Gastrocnemius medialis (tissue), 4 donors: ENCODE results near the gene PCCB. TPM values are rescaled to one million over a fixed set of nuclear protein-coding genes. Genes with fewer than 3 reads are reported as not detected.

Source experiments
- ATAC-seq, 2 donors: fragments of 150-250 bp; one replicate each; pipeline ENCODE4 v1.9.1; 2016
- DNase-seq, 2 donors: peaks; one replicate each; pipeline ENCODE4 v3.0.0-alpha.2; 2019
- H3K27ac ChIP-seq, 4 donors: fragments of 200-600 bp; sonication (generic); 1 replicate in 1 of 4; 2 replicates in 3 of 4; pipeline ENCODE4 v1.5.1; 2016 to 2018; ENCODE audit warnings: mild to moderate bottlenecking in 2 of 4, moderate library complexity in 1 of 4
- H3K27me3 ChIP-seq, 3 donors: fragments of 200-600 bp; sonication (generic) in 2 of 3; 1 replicate in 1 of 3; 2 replicates in 2 of 3; pipeline versions ENCODE4 v1.5.1 to v1.6.0; 2016 to 2019; ENCODE audit warnings: mild to moderate bottlenecking in 1 of 3, moderate library complexity in 1 of 3
- H3K36me3 ChIP-seq, 2 donors: fragments of 200-600 bp; sonication (generic) in 1 of 2; one replicate each; pipeline ENCODE4 v1.5.1; 2017 to 2018
- H3K4me1 ChIP-seq, 2 donors: fragments of 200-600 bp; sonication (generic) in 1 of 2; one replicate each; pipeline ENCODE4 v1.5.1; 2016 to 2017; ENCODE audit warnings: mild to moderate bottlenecking in 2 of 2
- H3K4me3 ChIP-seq, 4 donors: fragments of 200-600 bp; sonication (generic) in 3 of 4; 1 replicate in 1 of 4; 2 replicates in 3 of 4; pipeline ENCODE4 v1.5.1; 2016 to 2019; ENCODE audit warnings: mild to moderate bottlenecking in 2 of 4
- H3K9me3 ChIP-seq, 3 donors: fragments of 200-600 bp; sonication (generic) in 2 of 3; 1 replicate in 1 of 3; 2 replicates in 2 of 3; pipeline ENCODE4 v1.5.1; 2016 to 2019
- POLR2A ChIP-seq, 2 donors: fragments of 450-650 bp; IDR thresholded peaks; one replicate each; pipeline ENCODE4 v1.6.1; 2017; ENCODE audit warnings: antibody characterized with exemption in 2 of 2, mild to moderate bottlenecking in 2 of 2, moderate library complexity in 2 of 2
- in situ Hi-C, 4 donors: fragments of 200-750 bp; cut with MboI; loops; one replicate each; pipeline versions ENCODE4 v1.15.0 to v1.8.0; 2017; ENCODE audit warnings: low sequenced_read_pairs in 4 of 4
- intact Hi-C: fragments of 100-400 bp; cut with DNase I; formaldehyde crosslinking; loops from one replicate; pipeline ENCODE4 v1.15.1; 2023; ENCODE audit warnings: low total_unique reads
- total RNA-seq, 4 donors: library from RNA; depleted of rRNA; stranded (reverse); fragments of >200 nt; gene quantifications; one replicate each; pipeline versions ENCODE4 v1.1.0 to v1.2.3, GENCODE V29; 2016
- TF ChIP-seq, protein P1 (sequence below), 5 experiments: fragments of 450-650 bp in 3 of 5; fragments of 200-600 bp in 2 of 5; sonication (generic) in 2 of 5; IDR thresholded peaks in 4 of 5; conservative IDR thresholded peaks in 1 of 5; 1 replicate in 4 of 5; 2 replicates in 1 of 5; pipeline ENCODE4 v1.5.1; 2016 to 2019; ENCODE audit warnings: antibody characterized with exemption in 5 of 5, mild to moderate bottlenecking in 3 of 5, moderate library complexity in 3 of 5

PCCB gene
- total RNA-seq, 4 donors from 2014 or later: 29.8 to 41.4 (median 37.9) TPM

DNA sequence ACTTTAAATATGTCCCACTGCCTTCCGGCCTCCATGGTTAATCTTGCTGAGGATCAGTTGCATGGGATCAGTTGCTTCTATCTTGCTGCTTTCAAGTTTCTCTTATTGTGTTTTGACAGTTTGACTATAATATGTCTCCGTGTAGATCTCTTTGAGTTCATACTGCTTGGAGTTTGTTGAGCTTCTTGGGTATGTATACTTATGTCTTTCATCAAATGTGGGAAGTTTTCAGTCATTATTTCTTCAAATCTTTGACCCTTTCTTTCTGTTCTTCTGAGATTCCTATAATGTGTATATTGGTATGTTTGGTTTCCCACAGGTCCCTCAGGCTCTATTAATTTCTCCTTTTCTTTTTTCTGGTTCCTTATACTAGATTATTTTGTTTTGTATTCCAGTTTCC, 30.8 kb downstream of the PCCB start:
- H3K4me1 ChIP-seq: peaks cover 29 to 31% of the 10 kb centered on the region in 2 donors
- in situ Hi-C loops: no loop called here
- DNase-seq (no peak), ATAC-seq (no peak)
- H3K27me3 ChIP-seq: no peaks in the 10 kb centered on the region
- no peak overlapping the region for H3K4me3 ChIP-seq
- H3K36me3 ChIP-seq: peaks cover 0 to 22% of the 10 kb centered on the region in 2 donors
- peaks cover 0 to 9% (median 0%) of the 10 kb centered on the region in 3 donors for H3K9me3 ChIP-seq
- TF ChIP-seq, protein P1, sequence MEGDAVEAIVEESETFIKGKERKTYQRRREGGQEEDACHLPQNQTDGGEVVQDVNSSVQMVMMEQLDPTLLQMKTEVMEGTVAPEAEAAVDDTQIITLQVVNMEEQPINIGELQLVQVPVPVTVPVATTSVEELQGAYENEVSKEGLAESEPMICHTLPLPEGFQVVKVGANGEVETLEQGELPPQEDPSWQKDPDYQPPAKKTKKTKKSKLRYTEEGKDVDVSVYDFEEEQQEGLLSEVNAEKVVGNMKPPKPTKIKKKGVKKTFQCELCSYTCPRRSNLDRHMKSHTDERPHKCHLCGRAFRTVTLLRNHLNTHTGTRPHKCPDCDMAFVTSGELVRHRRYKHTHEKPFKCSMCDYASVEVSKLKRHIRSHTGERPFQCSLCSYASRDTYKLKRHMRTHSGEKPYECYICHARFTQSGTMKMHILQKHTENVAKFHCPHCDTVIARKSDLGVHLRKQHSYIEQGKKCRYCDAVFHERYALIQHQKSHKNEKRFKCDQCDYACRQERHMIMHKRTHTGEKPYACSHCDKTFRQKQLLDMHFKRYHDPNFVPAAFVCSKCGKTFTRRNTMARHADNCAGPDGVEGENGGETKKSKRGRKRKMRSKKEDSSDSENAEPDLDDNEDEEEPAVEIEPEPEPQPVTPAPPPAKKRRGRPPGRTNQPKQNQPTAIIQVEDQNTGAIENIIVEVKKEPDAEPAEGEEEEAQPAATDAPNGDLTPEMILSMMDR (IDR thresholded peaks at IDR 0.05 in 4 of 5, conservative IDR thresholded peaks at IDR 0.05 in 1 of 5): no peak
- TF ChIP-seq POLR2A (IDR thresholded peaks at IDR 0.05): no peak
- no peak overlapping the region for H3K27ac ChIP-seq
- intact Hi-C loops: no loop called here

DNA sequence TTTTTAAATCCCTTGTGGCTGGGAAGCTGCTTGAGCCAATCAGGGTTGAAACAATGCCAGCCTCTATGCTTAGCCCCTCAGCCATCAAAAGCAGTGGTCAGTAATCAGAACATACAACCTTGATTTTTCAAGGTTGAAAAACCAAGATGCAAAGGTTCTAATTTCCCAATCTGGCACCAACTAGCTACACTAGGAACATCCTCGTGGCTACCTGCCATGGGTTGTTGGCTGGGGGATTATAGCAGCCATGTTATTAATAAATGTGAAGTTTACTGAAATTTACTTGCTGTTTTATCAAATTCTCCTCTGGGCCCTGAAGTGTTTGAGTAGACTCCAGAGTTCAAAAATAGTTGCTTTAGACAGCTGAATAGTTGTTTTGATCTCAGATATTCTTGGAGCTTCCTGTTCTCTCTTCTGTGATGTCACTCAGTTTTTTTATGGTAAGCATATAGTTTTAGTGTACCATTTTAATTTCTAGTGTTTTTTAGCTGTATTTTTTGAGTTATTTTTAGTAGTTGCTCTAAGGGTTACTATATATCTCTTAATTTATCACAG, 31.9 kb downstream of the PCCB start:
- in situ Hi-C loops (no loop called here), intact Hi-C loops (no loop called here)
- Histone ChIP-seq H3K4me3 (no peak overlapping the region), H3K36me3 (peaks cover 0 to 28% of the 10 kb centered on the region in 2 donors), H3K9me3 (peaks cover 0 to 9% (median 0%) of the 10 kb centered on the region in 3 donors), H3K27ac (peak overlapping the region in 1 of 4 donors; percentile 24), H3K27me3 (no peaks in the 10 kb centered on the region), H3K4me1 (peaks cover 19 to 28% of the 10 kb centered on the region in 2 donors)
- DNase-seq: no peak
- no peak for ATAC-seq
- TF ChIP-seq, protein P1 (IDR thresholded peaks at IDR 0.05 in 4 of 5, conservative IDR thresholded peaks at IDR 0.05 in 1 of 5): no peak
- TF ChIP-seq POLR2A (IDR thresholded peaks at IDR 0.05): no peak

DNA sequence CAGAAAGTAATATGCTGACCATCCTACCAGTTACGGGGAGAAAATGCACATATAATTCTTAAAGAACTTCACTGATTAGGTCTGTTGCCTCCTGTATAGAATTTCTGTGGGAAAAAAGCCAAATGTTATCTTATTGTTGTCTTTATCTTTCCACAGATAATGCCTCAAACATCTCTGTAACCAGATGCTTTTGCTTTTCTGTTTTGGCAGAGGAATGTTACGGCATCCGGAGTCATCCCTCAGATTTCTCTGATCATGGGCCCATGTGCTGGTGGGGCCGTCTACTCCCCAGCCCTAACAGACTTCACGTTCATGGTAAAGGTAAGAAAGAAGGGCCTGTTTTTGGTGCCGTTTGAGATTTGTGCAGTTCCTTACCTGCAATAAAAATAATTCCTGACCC, 33.5 kb downstream of the PCCB start:
- Histone ChIP-seq H3K27me3 (no peaks in the 10 kb centered on the region), H3K36me3 (peaks cover 0 to 28% of the 10 kb centered on the region in 2 donors)
- ATAC-seq: no peak

DNA sequence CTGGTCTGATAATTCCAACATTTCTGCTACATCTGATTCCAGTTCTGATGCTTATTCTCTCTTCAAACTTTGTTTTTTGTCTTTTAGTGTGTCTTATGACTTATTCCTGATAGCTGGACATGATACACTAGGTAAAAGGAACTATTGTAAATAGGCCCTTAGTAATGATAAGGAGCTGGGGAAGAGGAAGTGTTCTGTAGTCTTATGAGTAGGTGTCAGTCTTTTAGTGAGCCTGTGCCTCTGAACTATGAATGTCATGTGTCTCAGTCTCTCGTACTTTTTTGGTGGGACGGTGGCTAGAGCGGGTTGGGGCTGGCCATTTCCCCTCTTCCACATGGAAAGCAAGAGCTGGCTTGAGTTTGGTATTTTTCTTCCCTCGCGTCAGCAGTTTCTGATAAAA, 41.2 kb downstream of the PCCB start:
- Histone ChIP-seq H3K9me3 (no peaks in the 10 kb centered on the region), H3K27ac (no peak overlapping the region), H3K36me3 (peaks cover 0 to 28% of the 10 kb centered on the region in 2 donors), H3K4me1 (no peaks in the 10 kb centered on the region), H3K4me3 (no peak overlapping the region), H3K27me3 (no peaks in the 10 kb centered on the region)
- in situ Hi-C loops: no loop called here
- ATAC-seq: no peak
- no peak for TF ChIP-seq POLR2A (IDR thresholded peaks at IDR 0.05)
- TF ChIP-seq, protein P1 (IDR thresholded peaks at IDR 0.05 in 4 of 5, conservative IDR thresholded peaks at IDR 0.05 in 1 of 5): no peak
- no peak for DNase-seq
- intact Hi-C loops: no loop called here

More for the DNA sequence above, 33.5 kb downstream of the PCCB start:
- intact Hi-C loops (no loop called here), in situ Hi-C loops (no loop called here)
- Histone ChIP-seq H3K27ac (no peak overlapping the region), H3K9me3 (peaks cover 0 to 9% (median 0%) of the 10 kb centered on the region in 3 donors), H3K4me1 (peaks cover 17 to 18% of the 10 kb centered on the region in 2 donors), H3K4me3 (no peak overlapping the region)
- no peak for DNase-seq
- TF ChIP-seq POLR2A (IDR thresholded peaks at IDR 0.05): no peak
- TF ChIP-seq, protein P1 (IDR thresholded peaks at IDR 0.05 in 4 of 5, conservative IDR thresholded peaks at IDR 0.05 in 1 of 5): no peak

DNA sequence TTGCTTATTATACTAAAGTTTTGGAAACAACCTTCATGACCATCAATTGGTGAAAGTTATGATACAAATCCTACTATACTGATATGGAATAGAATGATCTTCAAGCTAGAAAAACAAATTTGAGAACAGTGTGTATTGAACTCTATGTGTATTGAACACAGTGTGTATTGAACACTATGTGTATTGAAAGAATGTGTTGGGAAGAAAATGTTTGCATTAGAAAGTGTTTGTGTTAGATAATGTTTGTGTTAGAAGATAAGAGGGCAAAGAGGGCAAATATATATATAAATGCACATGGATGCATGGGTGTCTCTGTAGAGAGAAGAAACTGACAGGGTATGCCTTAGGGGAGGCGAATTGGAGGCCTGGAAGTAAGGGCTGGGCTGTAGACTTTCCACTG, 42.4 kb downstream of the PCCB start:
- no peaks in the 10 kb centered on the region for H3K4me1 ChIP-seq

More for the DNA sequence above, 42.4 kb downstream of the PCCB start:
- DNase-seq (no peak), ATAC-seq (no peak)
- Histone ChIP-seq H3K4me3 (no peak overlapping the region), H3K27me3 (no peaks in the 10 kb centered on the region), H3K36me3 (peaks cover 0 to 26% of the 10 kb centered on the region in 2 donors), H3K27ac (no peak overlapping the region), H3K9me3 (no peaks in the 10 kb centered on the region)
- in situ Hi-C loops (no loop called here), intact Hi-C loops (no loop called here)
- TF ChIP-seq, protein P1 (IDR thresholded peaks at IDR 0.05 in 4 of 5, conservative IDR thresholded peaks at IDR 0.05 in 1 of 5): no peak
- TF ChIP-seq POLR2A (IDR thresholded peaks at IDR 0.05): no peak
